Calu3 (cell line): Measurements from ENCODE around the gene TXNL4B. TPM values are rescaled to one million over a fixed set of nuclear protein-coding genes. Genes with fewer than 3 reads are reported as not detected.

Experiments
- Bru-seq: library from RNA; stranded (reverse); fragments of 400-500 nt; gene quantifications from one replicate; lab custom pipeline; 2021; lab: Mats Ljungman, UMichigan
- BruChase-seq, 2 experiments: library from RNA; stranded (reverse); fragments of 400-500 nt; gene quantifications; one replicate each; lab custom pipeline; 2021; lab: Mats Ljungman, UMichigan
- BruUV-seq: library from RNA; stranded (reverse); fragments of 400-500 nt; replicated peaks from 2 replicates; lab custom pipeline; 2021; lab: Mats Ljungman, UMichigan
- CTCF ChIA-PET: fragments of 300-600 bp; sonication (Branson Sonifier 250); formaldehyde crosslinking; loops from one replicate; lab custom pipeline; 2022; ENCODE audit warnings: antibody characterized with exemption; lab: Charles Lee
- DNase-seq: peaks from one replicate; pipeline ENCODE4 v3.0.0; 2022
- H3K27ac Mint-ChIP-seq: one replicate; pipeline ENCODE4 v1.8.0; 2022; ENCODE audit warnings: mixed read lengths; ENCODE audit not compliant: unreplicated experiment
- H3K27me3 Mint-ChIP-seq: one replicate; pipeline ENCODE4 v1.8.0; 2022; ENCODE audit warnings: mixed read lengths; ENCODE audit not compliant: unreplicated experiment
- H3K36me3 Mint-ChIP-seq: one replicate; pipeline ENCODE4 v1.8.0; 2022; ENCODE audit warnings: mild to moderate bottlenecking, moderate library complexity, mixed read lengths; ENCODE audit not compliant: insufficient read depth, unreplicated experiment
- H3K4me1 Mint-ChIP-seq: one replicate; pipeline ENCODE4 v1.8.0; 2022; ENCODE audit warnings: mild to moderate bottlenecking, low read depth, mixed read lengths; ENCODE audit not compliant: unreplicated experiment
- H3K4me3 Mint-ChIP-seq: one replicate; pipeline ENCODE4 v1.8.0; 2022; ENCODE audit warnings: mild to moderate bottlenecking, low read depth, moderate library complexity, mixed read lengths; ENCODE audit not compliant: unreplicated experiment
- H3K9me3 Mint-ChIP-seq: one replicate; pipeline ENCODE4 v1.8.0; 2022; ENCODE audit warnings: low read depth, mixed read lengths; ENCODE audit not compliant: unreplicated experiment
- CTCF ChIP-seq: fragments of 200-600 bp; IDR thresholded peaks from one replicate; pipeline ENCODE4 v1.8.0; 2022; ENCODE audit warnings: antibody characterized with exemption; ENCODE audit not compliant: unreplicated experiment
- intact Hi-C: fragments of 100-400 bp; cut with micrococcal nuclease; formaldehyde crosslinking; loops from one replicate; pipeline ENCODE4 v1.10.0; 2022; ENCODE audit not compliant: unreplicated experiment
- long read RNA-seq: library from polyadenylated mRNA; stranded (forward); transcript quantifications from one replicate; pipeline ENCODE4 v2.0.0, GENCODE V29; 2022
- total RNA-seq: library from RNA; stranded (reverse); gene quantifications from 2 replicates; pipeline ENCODE4 v1.2.3, GENCODE V29; 2022

Gene TXNL4B
- total RNA-seq: 18.0 TPM in 2 replicates
- Bru-seq, nascent RNA: percentile 84 among the genes with signal in this experiment
- BruChase-seq, experiment 1, labeled RNA remaining after a 6-hour chase: percentile 75 among the genes with signal in this experiment
- percentile 85 among the genes with signal in this experiment for BruChase-seq, experiment 2, labeled RNA remaining after a 2-hour chase
- long read RNA-seq, transcript TXNL4B-201 (4 exons, 2,556 nt): major isoform, 18 of 30 reads
- long read RNA-seq, partial matches to known transcripts: 1 of 30 reads
- long read RNA-seq, other reads (novel, unspliced or antisense): 11 of 30 reads

GRCh38 chr16:72093448-72094265 lies at the start of gene TXNL4B, which contains the start of gene DHX38:
Gene TXNL4B (minus strand): TSS chr16:72093620. CDS start chr16:72090749, 2,871 bp downstream.
Gene DHX38 (plus strand): TSS chr16:72093847. CDS start chr16:72096158, 2,311 bp downstream.
- no peaks in the 10 kb centered on the region for H3K9me3 Mint-ChIP-seq
- DNase-seq: peak; percentile 95
- no TSS peak for BruUV-seq
- H3K4me1 Mint-ChIP-seq: peaks cover 36% of the 10 kb centered on the region
- CTCF ChIA-PET: interaction anchor here (0.5 to 0.6 kb wide), 3 partner anchors 14 to 995 kb away, joined by 3 to 4 read pairs (median 3); no protein-coding TSS in a partner anchor
- H3K27me3 Mint-ChIP-seq: no peaks in the 10 kb centered on the region
- intact Hi-C loops: no loop called here
- peak within 1 kb of the TSS; percentile 93 for H3K4me3 Mint-ChIP-seq
- TF ChIP-seq CTCF: no peak
- peak within 1 kb of the TSS; percentile 91 for H3K27ac Mint-ChIP-seq
- H3K36me3 Mint-ChIP-seq: peaks cover 52% of the 10 kb centered on the region

GRCh38 chr16:72142476-72142875 lies 49.1 kb upstream of the TXNL4B start:
- H3K9me3 Mint-ChIP-seq: no peaks in the 10 kb centered on the region
- H3K36me3 Mint-ChIP-seq: no peaks in the 10 kb centered on the region
- no peaks in the 10 kb centered on the region for H3K4me1 Mint-ChIP-seq
- no peak overlapping the region for H3K27ac Mint-ChIP-seq
- BruUV-seq: no TSS peak
- TF ChIP-seq CTCF: no peak
- H3K4me3 Mint-ChIP-seq: no peak overlapping the region
- no peak for DNase-seq
- CTCF ChIA-PET: interaction anchor here (0.9 kb wide), 1 partner anchor 15 kb away, joined by 5 read pairs; no protein-coding TSS in a partner anchor
- no peaks in the 10 kb centered on the region for H3K27me3 Mint-ChIP-seq
- intact Hi-C loops: no loop called here

- CTCF ChIA-PET: no interaction called here
- DNase-seq: no peak
- intact Hi-C loops: no loop called here
- H3K4me3 Mint-ChIP-seq: no peak overlapping the region
- no peak overlapping the region for H3K27ac Mint-ChIP-seq
- no peak for TF ChIP-seq CTCF
- H3K27me3 Mint-ChIP-seq: no peaks in the 10 kb centered on the region
- H3K9me3 Mint-ChIP-seq: no peaks in the 10 kb centered on the region
- BruUV-seq: no TSS peak
- H3K4me1 Mint-ChIP-seq: no peaks in the 10 kb centered on the region
- no peaks in the 10 kb centered on the region for H3K36me3 Mint-ChIP-seq
Observed at GRCh38 chr16:72139908-72140307, 46.5 kb upstream of the TXNL4B start.

GRCh38 chr16:72138064-72138572 lies 44.7 kb upstream of the TXNL4B start:
- Mint-ChIP-seq H3K9me3 (no peaks in the 10 kb centered on the region), H3K27me3 (no peaks in the 10 kb centered on the region), H3K27ac (no peak overlapping the region), H3K4me3 (no peak overlapping the region), H3K36me3 (no peaks in the 10 kb centered on the region), H3K4me1 (no peaks in the 10 kb centered on the region)
- BruUV-seq: no TSS peak
- TF ChIP-seq CTCF: no peak
- intact Hi-C loops: no loop called here
- no peak for DNase-seq
- CTCF ChIA-PET: no interaction called here
